ENCODE data around the gene STEAP4.
"Not testable (repeated sequence)": the region's sequence is repeated elsewhere in the genome, so short reads cannot be mapped to it uniquely, and the experiment has no call there.

STEAP4 gene

GRCh38 chr7:88289564-88290025 is 17.1 kb downstream of the STEAP4 start:
- in situ Hi-C loops (cut with MboI; ENCODE audit: low sequenced_read_pairs, unreplicated experiment) = no loop called here
- DNase-seq (ENCODE audit: low spot score) = no peak
- no peak for TF ChIP-seq CTCF (IDR thresholded peaks at IDR 0.05; ENCODE audit: borderline replicate concordance, control extremely low read depth, extremely low read depth, insufficient read depth, missing control alignments)

- in situ Hi-C loops (cut with MboI; ENCODE audit: low sequenced_read_pairs, unreplicated experiment) = no loop called here
- DNase-seq (ENCODE audit: low spot score) = no peak
- TF ChIP-seq CTCF (IDR thresholded peaks at IDR 0.05; ENCODE audit: borderline replicate concordance, control extremely low read depth, extremely low read depth, insufficient read depth, missing control alignments) = no peak
Observed at GRCh38 chr7:88281749-88282148, 24.9 kb downstream of the STEAP4 start.

- DNase-seq (ENCODE audit: low spot score) = no peak
- in situ Hi-C loops (cut with MboI; ENCODE audit: low sequenced_read_pairs, unreplicated experiment) = no loop called here
- TF ChIP-seq CTCF (IDR thresholded peaks at IDR 0.05; ENCODE audit: borderline replicate concordance, control extremely low read depth, extremely low read depth, insufficient read depth, missing control alignments) = no peak
Observed at GRCh38 chr7:88280801-88281200, 25.9 kb downstream of the STEAP4 start.

- no peak for TF ChIP-seq CTCF (IDR thresholded peaks at IDR 0.05; ENCODE audit: borderline replicate concordance, control extremely low read depth, extremely low read depth, insufficient read depth, missing control alignments)
- in situ Hi-C loops (cut with MboI; ENCODE audit: low sequenced_read_pairs, unreplicated experiment) = no loop called here
- no peak for DNase-seq (ENCODE audit: low spot score)
Observed at GRCh38 chr7:88279323-88279722, 27.4 kb downstream of the STEAP4 start.

GRCh38 chr7:88278881-88279280 is 27.8 kb downstream of the STEAP4 start:
- no peak for TF ChIP-seq CTCF (IDR thresholded peaks at IDR 0.05; ENCODE audit: borderline replicate concordance, control extremely low read depth, extremely low read depth, insufficient read depth, missing control alignments)
- in situ Hi-C loops (cut with MboI; ENCODE audit: low sequenced_read_pairs, unreplicated experiment) = no loop called here
- no peak for DNase-seq (ENCODE audit: low spot score)

GRCh38 chr7:88276605-88277153 is 30.0 kb downstream of the STEAP4 start:
- no peak for DNase-seq (ENCODE audit: low spot score)
- in situ Hi-C loops (cut with MboI; ENCODE audit: low sequenced_read_pairs, unreplicated experiment) = no loop called here

GRCh38 chr7:88274856-88275255 is 31.8 kb downstream of the STEAP4 start:
- DNase-seq (ENCODE audit: low spot score); in situ Hi-C loops (cut with MboI; ENCODE audit: low sequenced_read_pairs, unreplicated experiment): not testable (repeated sequence)

More at GRCh38 chr7:88276605-88277153, 30.0 kb downstream of the STEAP4 start:
- no peak for TF ChIP-seq CTCF (IDR thresholded peaks at IDR 0.05; ENCODE audit: borderline replicate concordance, control extremely low read depth, extremely low read depth, insufficient read depth, missing control alignments)

All from GM13976 (cell line).